Neural cell (in vitro differentiated cells): Measurements from ENCODE around the gene AGTPBP1. TPM values are rescaled to one million over a fixed set of nuclear protein-coding genes. Genes with fewer than 3 reads are reported as not detected.
A peak's percentile ranks its signal among the peaks of the same experiment; 100 is the strongest.
"Not testable (repeated sequence)": the region's sequence is repeated elsewhere in the genome, so short reads cannot be mapped to it uniquely, and the experiment has no call there.

ENCODE experiments used
- H2AFZ ChIP-seq: fragments of 200-600, 300-800 bp; sonication (generic), shearing (Covaris generic); 2 replicates; pipeline ENCODE4 v1.6.0; 2014; ENCODE audit warnings: low read depth, mild to moderate bottlenecking, antibody characterized with exemption, low read length, moderate library complexity
- H3F3A ChIP-seq: fragments of 200-600 bp; shearing (Covaris generic); 2 replicates; pipeline ENCODE4 v1.6.1; 2016; ENCODE audit warnings: mild to moderate bottlenecking, moderate library complexity, mixed read lengths, antibody characterized with exemption, low read length; ENCODE audit not compliant: insufficient read depth, poor library complexity, severe bottlenecking
- H3K27ac ChIP-seq: fragments of 200-600, 300-800 bp; sonication (generic), shearing (Covaris generic); 2 replicates; pipeline ENCODE4 v1.5.1; 2014; ENCODE audit warnings: mild to moderate bottlenecking, low read length, moderate library complexity
- H3K27me3 ChIP-seq: fragments of 300-800, 200-600 bp; sonication (generic), shearing (Covaris generic); 2 replicates; pipeline ENCODE4 v1.6.0; 2014; ENCODE audit warnings: mild to moderate bottlenecking, low read depth, low read length, moderate library complexity; ENCODE audit not compliant: insufficient read depth
- H3K36me3 ChIP-seq: fragments of 300-800, 200-600 bp; sonication (generic), shearing (Covaris generic); 2 replicates; pipeline ENCODE4 v1.5.1; 2014; ENCODE audit warnings: mild to moderate bottlenecking, antibody characterized with exemption, low read length, moderate library complexity; ENCODE audit not compliant: insufficient read depth
- H3K4me2 ChIP-seq: fragments of 300-800, 200-600 bp; sonication (generic), shearing (Covaris generic); 2 replicates; pipeline ENCODE4 v1.6.0; 2014; ENCODE audit warnings: mild to moderate bottlenecking, low read length
- H3K4me3 ChIP-seq: fragments of 300-800, 200-600 bp; sonication (generic), shearing (Covaris generic); 2 replicates; pipeline ENCODE4 v1.5.1; 2014; ENCODE audit warnings: mild to moderate bottlenecking, low read length, moderate library complexity
- H3K79me2 ChIP-seq: fragments of 200-600 bp; shearing (Covaris generic); replicated peaks from 2 replicates; pipeline ENCODE4 v1.6.0; 2014; ENCODE audit warnings: mild to moderate bottlenecking, low read length, moderate library complexity; ENCODE audit not compliant: insufficient read depth
- H3K9ac ChIP-seq: fragments of 300-800, 200-600 bp; sonication (generic), shearing (Covaris generic); 2 replicates; pipeline ENCODE4 v1.6.1; 2016; ENCODE audit warnings: mild to moderate bottlenecking, low read length, mixed read lengths
- H3K9me2 ChIP-seq: fragments of 200-600 bp; shearing (Covaris generic); 2 replicates; pipeline ENCODE4 v1.6.1; 2016; ENCODE audit warnings: mild to moderate bottlenecking, low read length, mixed read lengths; ENCODE audit not compliant: insufficient read depth
- H3K9me3 ChIP-seq: fragments of 200-600, 300-800 bp; sonication (generic), shearing (Covaris generic); 2 replicates; pipeline ENCODE4 v1.6.1; 2016; ENCODE audit warnings: mild to moderate bottlenecking, mixed run types, low read length, moderate library complexity, mixed read lengths
- H4K20me1 ChIP-seq: fragments of 200-600 bp; shearing (Covaris generic); 2 replicates; pipeline ENCODE4 v1.6.1; 2016; ENCODE audit warnings: mild to moderate bottlenecking, mixed run types; ENCODE audit not compliant: insufficient read depth
- CTCF ChIP-seq: fragments of 450-650 bp; IDR thresholded peaks from 2 replicates; pipeline ENCODE4 v1.5.1; 2014; ENCODE audit warnings: antibody characterized with exemption, mild to moderate bottlenecking, moderate library complexity; ENCODE audit not compliant: poor library complexity, severe bottlenecking
- SMC3 ChIP-seq: fragments of 450-650 bp; conservative IDR thresholded peaks from 2 replicates; pipeline ENCODE4 v1.6.1; 2014; ENCODE audit warnings: antibody characterized with exemption, mild to moderate bottlenecking, moderate library complexity; ENCODE audit not compliant: poor library complexity
- polyA plus RNA-seq: library from polyadenylated mRNA; depleted of rRNA; stranded (reverse); fragments of >200 nt; gene quantifications from 2 replicates; pipeline ENCODE4 v1.2.3, GENCODE V29; 2014

Gene AGTPBP1
- polyA plus RNA-seq, 1 donor from 2014 or later = 90.7 TPM

DNA sequence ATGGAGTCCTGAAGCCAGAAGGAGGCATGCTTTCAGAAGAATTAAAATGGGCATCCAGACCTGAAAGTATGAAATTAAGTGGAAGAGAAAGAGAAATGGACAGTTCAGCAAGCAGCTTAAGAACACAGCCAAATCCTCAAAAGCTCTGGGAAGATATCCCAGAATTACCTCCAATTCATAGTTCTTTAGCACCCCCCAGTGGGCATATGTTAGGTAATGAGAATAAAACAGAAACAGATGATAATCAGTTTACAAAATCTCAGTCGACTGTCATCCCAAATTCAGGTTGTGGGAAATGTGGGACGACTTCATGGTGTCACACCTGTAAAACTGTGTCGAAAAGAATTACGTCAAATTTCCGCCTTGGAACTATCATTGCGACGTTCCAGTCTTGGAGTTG, 44.4 kb upstream of the AGTPBP1 start:
- TF ChIP-seq SMC3 (peak; percentile 39), CTCF (peak; percentile 48)
- H3K4me3 ChIP-seq, H3K79me2 ChIP-seq, H2AFZ ChIP-seq, H3K36me3 ChIP-seq, H3K4me2 ChIP-seq, H3K27ac ChIP-seq, H4K20me1 ChIP-seq, H3K9me2 ChIP-seq, H3K27me3 ChIP-seq, H3F3A ChIP-seq, H3K9me3 ChIP-seq, H3K9ac ChIP-seq: not testable (repeated sequence)

GRCh38 chr9:85773844-85774243, 32.1 kb upstream of the AGTPBP1 start:
- not testable (repeated sequence) for H2AFZ ChIP-seq, H3K27me3 ChIP-seq, H3F3A ChIP-seq, H3K9ac ChIP-seq, H3K9me3 ChIP-seq, H3K36me3 ChIP-seq, H3K4me2 ChIP-seq, H3K9me2 ChIP-seq, H3K4me3 ChIP-seq, H3K79me2 ChIP-seq, H3K27ac ChIP-seq, H4K20me1 ChIP-seq

DNA sequence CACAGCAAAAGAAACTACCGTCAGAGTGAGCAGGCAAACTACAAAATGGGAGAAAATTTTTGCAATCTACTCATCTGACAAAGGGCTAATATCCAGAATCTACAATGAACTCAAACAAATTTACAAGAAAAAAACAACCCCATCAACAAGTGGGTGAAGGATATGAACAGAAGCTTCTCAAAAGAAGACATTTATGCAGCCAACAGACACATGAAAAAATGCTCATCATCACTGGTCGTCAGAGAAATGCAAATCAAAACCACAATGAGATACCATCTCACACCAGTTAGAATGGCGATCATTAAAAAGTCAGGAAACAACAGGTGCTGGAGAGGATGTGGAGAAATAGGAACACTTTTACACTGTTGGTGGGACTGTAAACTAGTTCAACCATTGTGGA, 20.0 kb upstream of the AGTPBP1 start:
- not testable (repeated sequence) for H3K36me3 ChIP-seq, H3K79me2 ChIP-seq, H3K4me3 ChIP-seq, H3F3A ChIP-seq, H3K9me3 ChIP-seq, H3K27me3 ChIP-seq, H4K20me1 ChIP-seq, H3K9ac ChIP-seq, H3K4me2 ChIP-seq, H3K27ac ChIP-seq, H3K9me2 ChIP-seq, H2AFZ ChIP-seq

DNA sequence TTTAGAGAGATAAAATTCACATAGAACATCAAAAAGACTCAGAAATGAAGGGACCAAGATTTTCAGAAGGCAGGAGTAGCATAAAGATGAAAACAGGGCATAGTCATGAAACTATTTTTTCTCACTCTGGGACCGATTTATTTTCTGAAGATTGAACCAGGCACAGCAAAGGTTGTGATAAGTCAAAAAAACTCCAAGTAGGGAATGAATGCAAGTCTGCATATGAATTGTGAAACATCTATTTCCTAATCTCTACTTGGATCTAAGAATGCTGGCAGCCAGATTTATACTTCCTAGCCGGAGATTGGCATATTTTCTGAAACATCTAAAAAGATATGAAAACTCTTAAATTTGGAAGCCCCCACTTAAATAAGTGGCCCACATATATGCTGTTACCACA, 16.0 kb upstream of the AGTPBP1 start:
- not testable (repeated sequence) for H3K9me2 ChIP-seq, H3K27ac ChIP-seq, H3K4me3 ChIP-seq

GRCh38 chr9:85756216-85756615, 14.5 kb upstream of the AGTPBP1 start:
- not testable (repeated sequence) for H3K9me3 ChIP-seq, H3K4me2 ChIP-seq, H3F3A ChIP-seq, H3K4me3 ChIP-seq, H3K27me3 ChIP-seq, H2AFZ ChIP-seq, H3K79me2 ChIP-seq, H4K20me1 ChIP-seq, H3K36me3 ChIP-seq, H3K27ac ChIP-seq, H3K9ac ChIP-seq, H3K9me2 ChIP-seq

More for the DNA sequence above, 16.0 kb upstream of the AGTPBP1 start:
- H3K4me2 ChIP-seq, H4K20me1 ChIP-seq, H3K9ac ChIP-seq, H3K27me3 ChIP-seq, H3K9me3 ChIP-seq, H3K79me2 ChIP-seq, H2AFZ ChIP-seq, H3K36me3 ChIP-seq, H3F3A ChIP-seq: not testable (repeated sequence)
